ENCODE data around the gene RCOR2.

Gene RCOR2

GRCh38 chr11:63917692-63918506 lies 935 bp upstream of the RCOR2 start:
- H3K27me3 Mint-ChIP-seq, result peaks cover 11% of the 10 kb centered on the region
- no peak overlapping the region for H3K27ac Mint-ChIP-seq
- H3K4me1 Mint-ChIP-seq, result peaks cover 15% of the 10 kb centered on the region
- ATAC-seq, result no peak
- peak overlapping the region; percentile 62 for H3K4me3 Mint-ChIP-seq
- DNase-seq, result no peak
- no peaks in the 10 kb centered on the region for H3K9me3 Mint-ChIP-seq
- H3K36me3 Mint-ChIP-seq (ENCODE audit: low read depth), result no peaks in the 10 kb centered on the region

GRCh38 chr11:63915961-63916836 lies 765 bp downstream of the RCOR2 start:
- ATAC-seq (no peak), DNase-seq (peak; percentile 68)
- Mint-ChIP-seq H3K36me3 (ENCODE audit: low read depth) (no peaks in the 10 kb centered on the region), H3K27me3 (peaks cover 11% of the 10 kb centered on the region), H3K4me1 (peaks cover 15% of the 10 kb centered on the region), H3K27ac (no peak overlapping the region), H3K4me3 (peak overlapping the region; percentile 78), H3K9me3 (no peaks in the 10 kb centered on the region)

GRCh38 chr11:63914896-63915691 lies 1.9 kb downstream of the RCOR2 start:
- Mint-ChIP-seq H3K27ac (no peak overlapping the region), H3K36me3 (ENCODE audit: low read depth) (no peaks in the 10 kb centered on the region), H3K4me3 (no peak overlapping the region), H3K4me1 (peaks cover 15% of the 10 kb centered on the region), H3K9me3 (no peaks in the 10 kb centered on the region), H3K27me3 (peaks cover 11% of the 10 kb centered on the region)
- DNase-seq (no peak), ATAC-seq (no peak)

GRCh38 chr11:63913866-63914830 lies 2.8 kb downstream of the RCOR2 start:
- ATAC-seq, result no peak
- no peaks in the 10 kb centered on the region for H3K9me3 Mint-ChIP-seq
- H3K4me3 Mint-ChIP-seq, result no peak overlapping the region
- no peak for DNase-seq
- H3K27me3 Mint-ChIP-seq, result peaks cover 11% of the 10 kb centered on the region
- H3K4me1 Mint-ChIP-seq, result peaks cover 15% of the 10 kb centered on the region
- no peaks in the 10 kb centered on the region for H3K36me3 Mint-ChIP-seq (ENCODE audit: low read depth)
- no peak overlapping the region for H3K27ac Mint-ChIP-seq

GRCh38 chr11:63912678-63913077 lies 4.3 kb downstream of the RCOR2 start:
- peaks cover 8% of the 10 kb centered on the region for H3K4me1 Mint-ChIP-seq
- no peaks in the 10 kb centered on the region for H3K9me3 Mint-ChIP-seq
- ATAC-seq (no peak), DNase-seq (no peak)
- no peak overlapping the region for H3K27ac Mint-ChIP-seq
- H3K4me3 Mint-ChIP-seq, result no peak overlapping the region
- H3K27me3 Mint-ChIP-seq, result peaks cover 10% of the 10 kb centered on the region
- H3K36me3 Mint-ChIP-seq (ENCODE audit: low read depth), result peaks cover 4% of the 10 kb centered on the region

- H3K36me3 Mint-ChIP-seq (ENCODE audit: low read depth), result peaks cover 4% of the 10 kb centered on the region
- H3K4me3 Mint-ChIP-seq, result no peak overlapping the region
- no peaks in the 10 kb centered on the region for H3K9me3 Mint-ChIP-seq
- ATAC-seq (no peak), DNase-seq (no peak)
- H3K27me3 Mint-ChIP-seq, result peaks cover 8% of the 10 kb centered on the region
- no peak overlapping the region for H3K27ac Mint-ChIP-seq
- peaks cover 5% of the 10 kb centered on the region for H3K4me1 Mint-ChIP-seq
These were observed 5.1 kb downstream of the RCOR2 start for GRCh38 chr11:63911876-63912275.

GRCh38 chr11:63911440-63911839 lies 5.5 kb downstream of the RCOR2 start:
- peaks cover 4% of the 10 kb centered on the region for H3K36me3 Mint-ChIP-seq (ENCODE audit: low read depth)
- H3K9me3 Mint-ChIP-seq, result no peaks in the 10 kb centered on the region
- H3K27me3 Mint-ChIP-seq, result peaks cover 8% of the 10 kb centered on the region
- H3K4me3 Mint-ChIP-seq, result no peak overlapping the region
- peaks cover 5% of the 10 kb centered on the region for H3K4me1 Mint-ChIP-seq
- DNase-seq, result no peak
- ATAC-seq, result no peak
- no peak overlapping the region for H3K27ac Mint-ChIP-seq

GRCh38 chr11:63910675-63911074 lies 6.3 kb downstream of the RCOR2 start:
- DNase-seq (no peak), ATAC-seq (no peak)
- no peaks in the 10 kb centered on the region for H3K9me3 Mint-ChIP-seq
- peaks cover 4% of the 10 kb centered on the region for H3K36me3 Mint-ChIP-seq (ENCODE audit: low read depth)
- H3K27me3 Mint-ChIP-seq, result peaks cover 6% of the 10 kb centered on the region
- no peak overlapping the region for H3K4me3 Mint-ChIP-seq
- H3K4me1 Mint-ChIP-seq, result peaks cover 2% of the 10 kb centered on the region
- no peak overlapping the region for H3K27ac Mint-ChIP-seq

- no peak overlapping the region for H3K4me3 Mint-ChIP-seq
- peak overlapping the region; percentile 46 for H3K27ac Mint-ChIP-seq
- H3K27me3 Mint-ChIP-seq, result peaks cover 2% of the 10 kb centered on the region
- no peaks in the 10 kb centered on the region for H3K4me1 Mint-ChIP-seq
- no peak for DNase-seq
- H3K9me3 Mint-ChIP-seq, result no peaks in the 10 kb centered on the region
- ATAC-seq, result no peak
- peaks cover 7% of the 10 kb centered on the region for H3K36me3 Mint-ChIP-seq (ENCODE audit: low read depth)
These were observed 7.1 kb downstream of the RCOR2 start for GRCh38 chr11:63909591-63910506.

GRCh38 chr11:63908631-63909401 lies 8.1 kb downstream of the RCOR2 start:
- Mint-ChIP-seq H3K4me1 (no peaks in the 10 kb centered on the region), H3K9me3 (no peaks in the 10 kb centered on the region), H3K27ac (no peak overlapping the region), H3K36me3 (ENCODE audit: low read depth) (peaks cover 12% of the 10 kb centered on the region), H3K27me3 (no peaks in the 10 kb centered on the region), H3K4me3 (no peak overlapping the region)
- no peak for ATAC-seq
- no peak for DNase-seq

- ATAC-seq (no peak), DNase-seq (no peak)
- H3K36me3 Mint-ChIP-seq (ENCODE audit: low read depth), result peaks cover 16% of the 10 kb centered on the region
- no peaks in the 10 kb centered on the region for H3K27me3 Mint-ChIP-seq
- no peaks in the 10 kb centered on the region for H3K9me3 Mint-ChIP-seq
- no peak overlapping the region for H3K4me3 Mint-ChIP-seq
- H3K27ac Mint-ChIP-seq, result no peak overlapping the region
- no peaks in the 10 kb centered on the region for H3K4me1 Mint-ChIP-seq
These were observed 9.0 kb downstream of the RCOR2 start for GRCh38 chr11:63907808-63908530.

- DNase-seq (no peak), ATAC-seq (no peak)
- Mint-ChIP-seq H3K4me3 (no peak overlapping the region), H3K4me1 (no peaks in the 10 kb centered on the region), H3K36me3 (ENCODE audit: low read depth) (peaks cover 19% of the 10 kb centered on the region), H3K9me3 (no peaks in the 10 kb centered on the region), H3K27ac (no peak overlapping the region), H3K27me3 (no peaks in the 10 kb centered on the region)
These were observed 9.9 kb downstream of the RCOR2 start for GRCh38 chr11:63907063-63907462.

All from activated naive CD8-positive, alpha-beta T cell treated with anti-CD3 and anti-CD28 coated beads, Interleukin-2, amount 50 U/mL, for 24 hours (primary cell).